ENCODE data around the gene STEAP4.

STEAP4 gene

GRCh38 chr7:88253640-88254039 is 53.1 kb downstream of the STEAP4 start:
- no peak for TF ChIP-seq CTCF (IDR thresholded peaks at IDR 0.05)

GRCh38 chr7:88244258-88244657 is 62.4 kb downstream of the STEAP4 start:
- TF ChIP-seq CTCF (IDR thresholded peaks at IDR 0.05), result no peak

GRCh38 chr7:88243345-88243909 is 63.3 kb downstream of the STEAP4 start:
- peak; percentile 95 for TF ChIP-seq CTCF (IDR thresholded peaks at IDR 0.05)

GRCh38 chr7:88239852-88240251 is 66.8 kb downstream of the STEAP4 start:
- TF ChIP-seq CTCF (IDR thresholded peaks at IDR 0.05), result no peak

GRCh38 chr7:88233828-88234227 is 72.9 kb downstream of the STEAP4 start:
- TF ChIP-seq CTCF (IDR thresholded peaks at IDR 0.05), result no peak

GRCh38 chr7:88230646-88231045 is 76.0 kb downstream of the STEAP4 start:
- TF ChIP-seq CTCF (IDR thresholded peaks at IDR 0.05), result no peak

GRCh38 chr7:88229302-88229995 is 77.2 kb downstream of the STEAP4 start:
- no peak for TF ChIP-seq CTCF (IDR thresholded peaks at IDR 0.05)
